Peyer's patch (tissue), 4 donors: ENCODE results near the gene PYROXD2. TPM values are rescaled to one million over a fixed set of nuclear protein-coding genes. Genes with fewer than 3 reads are reported as not detected.
"Not testable (repeated sequence)": the region's sequence is repeated elsewhere in the genome, so short reads cannot be mapped to it uniquely, and the experiment has no call there.

Source experiments
- DNase-seq, 3 donors: peaks; one replicate each; pipeline ENCODE4 v3.0.0-alpha.2; 2017 to 2019
- H3K27ac ChIP-seq, 4 donors: fragments of 200-600 bp; sonication (generic); one replicate each; pipeline ENCODE4 v1.5.1; 2016 to 2019
- H3K27me3 ChIP-seq, 2 donors: fragments of 200-600 bp; sonication (generic); one replicate each; pipeline ENCODE4 v1.5.1; 2019
- H3K36me3 ChIP-seq, 3 donors: fragments of 200-600 bp; sonication (generic); one replicate each; pipeline ENCODE4 v1.5.1; 2016 to 2019
- H3K4me1 ChIP-seq, 4 donors: fragments of 200-600 bp; sonication (generic); one replicate each; pipeline ENCODE4 v1.5.1; 2016 to 2019
- H3K4me3 ChIP-seq, 4 donors: fragments of 200-600 bp; sonication (generic); 1 replicate in 3 of 4; 2 replicates in 1 of 4; pipeline ENCODE4 v1.5.1; 2016 to 2019; ENCODE audit warnings: mild to moderate bottlenecking in 1 of 4
- H3K9me3 ChIP-seq, 4 donors: fragments of 200-600 bp; sonication (generic); one replicate each; pipeline ENCODE4 v1.5.1; 2016 to 2019; ENCODE audit warnings: mild to moderate bottlenecking in 1 of 4
- POLR2A ChIP-seq, 2 donors: fragments of 450-650 bp; IDR thresholded peaks; one replicate each; pipeline ENCODE4 v1.5.1; 2017; ENCODE audit warnings: antibody characterized with exemption in 2 of 2, mild to moderate bottlenecking in 2 of 2, moderate library complexity in 2 of 2
- total RNA-seq, 4 donors: library from RNA; depleted of rRNA; stranded (reverse); fragments of >200 nt; gene quantifications; one replicate each; pipeline ENCODE4 v1.1.0, GENCODE V29; 2016
- TF ChIP-seq, protein P1 (sequence below), 6 experiments: fragments of 450-650 bp in 4 of 6; fragments of 200-600 bp in 2 of 6; sonication (generic) in 1 of 6; IDR thresholded peaks; one replicate each; pipeline ENCODE4 v1.5.1; 2017 to 2019; ENCODE audit warnings: antibody characterized with exemption in 6 of 6, mild to moderate bottlenecking in 3 of 6, moderate library complexity in 1 of 6

Gene PYROXD2
- total RNA-seq, 4 donors from 2014 or later = 7.0 to 23.1 (median 11.5) TPM

DNA sequence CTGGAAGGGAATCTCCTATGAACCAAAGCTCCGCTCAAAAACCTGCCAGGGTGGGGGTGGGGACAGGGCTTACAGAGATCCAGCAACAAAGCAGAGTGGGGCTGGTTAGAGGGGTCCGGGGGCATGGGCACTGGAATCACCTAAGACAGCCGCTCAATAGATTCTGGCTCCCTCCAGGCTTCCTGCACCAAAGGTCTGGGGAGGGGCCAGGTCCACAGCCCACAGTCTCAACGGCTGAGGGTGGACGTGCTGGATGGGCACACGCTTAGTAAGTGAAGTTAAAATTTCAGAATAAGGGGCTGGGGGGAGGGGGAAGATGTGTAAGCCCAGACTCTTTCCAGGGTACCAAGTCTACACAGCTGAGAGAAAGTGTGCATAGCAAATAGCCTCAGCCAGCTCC, 31.1 kb downstream of the PYROXD2 start:
- DNase-seq = no peak
- TF ChIP-seq POLR2A (IDR thresholded peaks at IDR 0.05) = no peak
- TF ChIP-seq, protein P1, sequence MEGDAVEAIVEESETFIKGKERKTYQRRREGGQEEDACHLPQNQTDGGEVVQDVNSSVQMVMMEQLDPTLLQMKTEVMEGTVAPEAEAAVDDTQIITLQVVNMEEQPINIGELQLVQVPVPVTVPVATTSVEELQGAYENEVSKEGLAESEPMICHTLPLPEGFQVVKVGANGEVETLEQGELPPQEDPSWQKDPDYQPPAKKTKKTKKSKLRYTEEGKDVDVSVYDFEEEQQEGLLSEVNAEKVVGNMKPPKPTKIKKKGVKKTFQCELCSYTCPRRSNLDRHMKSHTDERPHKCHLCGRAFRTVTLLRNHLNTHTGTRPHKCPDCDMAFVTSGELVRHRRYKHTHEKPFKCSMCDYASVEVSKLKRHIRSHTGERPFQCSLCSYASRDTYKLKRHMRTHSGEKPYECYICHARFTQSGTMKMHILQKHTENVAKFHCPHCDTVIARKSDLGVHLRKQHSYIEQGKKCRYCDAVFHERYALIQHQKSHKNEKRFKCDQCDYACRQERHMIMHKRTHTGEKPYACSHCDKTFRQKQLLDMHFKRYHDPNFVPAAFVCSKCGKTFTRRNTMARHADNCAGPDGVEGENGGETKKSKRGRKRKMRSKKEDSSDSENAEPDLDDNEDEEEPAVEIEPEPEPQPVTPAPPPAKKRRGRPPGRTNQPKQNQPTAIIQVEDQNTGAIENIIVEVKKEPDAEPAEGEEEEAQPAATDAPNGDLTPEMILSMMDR (IDR thresholded peaks at IDR 0.05) = no peak
- H3K4me3 ChIP-seq = no peak overlapping the region

DNA sequence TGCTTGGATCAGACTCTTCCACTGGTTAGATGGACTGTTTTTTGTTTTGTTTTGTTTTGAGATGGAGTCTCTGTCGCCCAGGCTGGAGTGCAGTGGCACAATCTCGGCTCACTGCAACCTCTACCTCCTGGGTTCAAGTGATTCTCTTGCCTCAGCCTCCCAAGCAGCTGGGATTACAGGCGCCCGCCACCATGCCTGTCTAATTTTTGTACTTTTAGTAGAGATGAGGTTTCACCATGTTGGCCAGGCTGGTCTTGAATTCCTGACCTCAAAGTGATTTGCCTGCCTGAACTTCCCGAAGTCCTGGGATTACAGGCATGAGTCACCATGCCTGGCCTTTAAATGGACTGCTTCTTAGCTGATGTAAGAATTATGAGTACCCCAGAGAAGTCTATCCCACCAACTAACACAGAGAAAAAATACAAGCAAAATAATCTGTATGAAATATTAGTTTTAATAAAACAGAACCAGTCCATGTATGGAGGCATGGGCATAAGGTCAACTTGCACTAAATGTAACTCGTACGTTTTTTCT, 31.8 kb downstream of the PYROXD2 start:
- H3K27ac ChIP-seq, H3K9me3 ChIP-seq, DNase-seq, H3K36me3 ChIP-seq, H3K27me3 ChIP-seq, H3K4me1 ChIP-seq, H3K4me3 ChIP-seq: not testable (repeated sequence)

More for the DNA sequence above, 31.1 kb downstream of the PYROXD2 start:
- no peaks in the 10 kb centered on the region for H3K4me1 ChIP-seq
- peaks cover 0 to 9% (median 0%) of the 10 kb centered on the region in 3 donors for H3K36me3 ChIP-seq
- no peaks in the 10 kb centered on the region for H3K9me3 ChIP-seq
- no peaks in the 10 kb centered on the region for H3K27me3 ChIP-seq
- no peak overlapping the region for H3K27ac ChIP-seq

DNA sequence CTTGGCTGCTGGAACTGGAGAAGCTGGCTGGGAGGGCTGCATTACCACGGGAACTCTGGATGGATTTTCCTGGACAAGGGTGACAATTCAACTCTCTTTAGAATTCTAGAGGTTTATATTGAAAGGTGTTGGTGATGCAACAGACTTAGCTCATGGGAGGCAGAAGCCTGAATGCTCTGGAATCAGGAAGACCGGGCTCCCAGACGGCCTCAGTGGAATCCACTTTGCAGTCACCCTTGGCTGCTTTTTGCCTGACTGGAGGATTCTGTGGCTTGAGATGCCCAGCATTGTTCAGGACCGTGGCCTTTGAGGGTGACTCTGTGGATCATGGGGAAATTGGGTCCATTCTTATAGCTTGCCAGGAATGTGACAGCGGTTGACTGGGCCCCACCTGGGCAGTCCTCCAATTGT, 32.3 kb downstream of the PYROXD2 start:
- H3K27me3 ChIP-seq = no peaks in the 10 kb centered on the region
- H3K36me3 ChIP-seq = peaks cover 0 to 9% (median 0%) of the 10 kb centered on the region in 3 donors
- DNase-seq = no peak
- no peak overlapping the region for H3K27ac ChIP-seq
- H3K4me3 ChIP-seq = no peak overlapping the region
- H3K9me3 ChIP-seq = peaks cover 0 to under 1% (median 0%) of the 10 kb centered on the region in 4 donors
- TF ChIP-seq POLR2A (IDR thresholded peaks at IDR 0.05) = no peak
- no peaks in the 10 kb centered on the region for H3K4me1 ChIP-seq

DNA sequence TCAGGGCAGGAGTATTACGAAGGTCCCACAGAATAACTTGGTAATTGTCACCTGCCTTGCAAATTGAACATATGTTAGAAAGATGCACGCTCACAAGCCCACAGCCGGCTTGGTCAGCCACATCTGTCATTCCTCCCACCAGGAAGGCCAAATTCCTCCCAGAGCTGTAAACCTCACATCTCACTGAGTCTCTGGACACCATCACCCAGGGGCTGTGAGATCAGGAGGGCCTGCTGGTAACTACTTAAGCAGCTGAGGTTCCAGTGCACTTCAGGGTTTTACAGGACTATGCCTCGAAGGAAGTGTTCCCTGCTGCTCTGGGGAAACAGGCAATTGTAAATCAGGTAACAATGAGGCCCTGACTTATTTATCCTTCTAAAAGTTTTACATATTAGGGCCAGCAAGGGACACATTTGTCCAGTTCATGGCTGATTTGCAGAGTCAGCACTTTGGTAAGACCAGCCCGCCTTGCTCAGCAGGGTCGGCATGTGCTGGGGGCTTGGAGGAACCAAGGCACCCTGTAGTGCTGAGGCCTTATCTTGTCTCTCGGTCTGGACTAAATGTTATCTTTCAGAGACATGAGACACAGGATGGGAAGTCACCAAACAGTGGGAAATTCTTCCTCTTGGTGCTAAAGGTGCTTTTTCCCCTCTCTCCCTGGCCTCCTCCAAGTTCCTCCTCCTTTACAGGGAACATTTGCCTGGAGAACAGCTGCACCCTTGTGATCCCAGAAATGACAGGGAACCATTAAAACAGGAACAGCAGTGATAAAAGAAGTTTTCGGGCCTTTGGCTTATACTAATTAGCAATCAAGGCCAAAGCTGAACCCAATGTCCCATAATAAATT, 34.3 kb downstream of the PYROXD2 start:
- H3K4me3 ChIP-seq = no peak overlapping the region
- no peak overlapping the region for H3K27ac ChIP-seq
- H3K27me3 ChIP-seq = no peaks in the 10 kb centered on the region

DNA sequence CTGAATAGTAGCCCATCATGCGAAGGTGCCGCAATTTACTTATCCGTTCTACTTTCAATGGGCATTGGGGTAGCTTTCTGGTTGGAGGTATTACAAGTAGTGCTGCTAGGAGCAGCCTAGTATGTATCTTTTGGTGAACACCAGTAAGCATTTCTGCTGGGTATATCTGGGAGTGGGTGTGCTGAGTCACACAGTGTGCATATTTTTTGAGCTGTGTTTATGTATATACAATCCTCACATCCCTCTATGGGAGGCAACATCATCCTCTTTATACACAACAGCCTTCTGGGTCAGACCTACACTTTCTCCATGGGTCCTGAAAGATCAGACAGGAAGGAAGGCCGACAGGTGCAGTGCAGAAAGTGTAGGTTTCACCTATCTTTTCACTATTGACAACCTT, 36.3 kb downstream of the PYROXD2 start:
- Histone ChIP-seq H3K9me3 (peaks cover 0 to 4% (median 0%) of the 10 kb centered on the region in 4 donors), H3K4me1 (peaks cover 0 to 9% (median 0%) of the 10 kb centered on the region in 4 donors), H3K36me3 (no peaks in the 10 kb centered on the region), H3K27me3 (no peaks in the 10 kb centered on the region), H3K27ac (no peak overlapping the region), H3K4me3 (no peak overlapping the region)
- TF ChIP-seq, protein P1 (IDR thresholded peaks at IDR 0.05) = no peak
- no peak for TF ChIP-seq POLR2A (IDR thresholded peaks at IDR 0.05)
- no peak for DNase-seq

More for the DNA sequence above, 34.3 kb downstream of the PYROXD2 start:
- no peak for DNase-seq
- no peaks in the 10 kb centered on the region for H3K4me1 ChIP-seq
- peaks cover 0 to 9% (median 0%) of the 10 kb centered on the region in 3 donors for H3K36me3 ChIP-seq
- TF ChIP-seq, protein P1 (IDR thresholded peaks at IDR 0.05) = no peak
- no peak for TF ChIP-seq POLR2A (IDR thresholded peaks at IDR 0.05)
- peaks cover 0 to 4% (median 0%) of the 10 kb centered on the region in 4 donors for H3K9me3 ChIP-seq

DNA sequence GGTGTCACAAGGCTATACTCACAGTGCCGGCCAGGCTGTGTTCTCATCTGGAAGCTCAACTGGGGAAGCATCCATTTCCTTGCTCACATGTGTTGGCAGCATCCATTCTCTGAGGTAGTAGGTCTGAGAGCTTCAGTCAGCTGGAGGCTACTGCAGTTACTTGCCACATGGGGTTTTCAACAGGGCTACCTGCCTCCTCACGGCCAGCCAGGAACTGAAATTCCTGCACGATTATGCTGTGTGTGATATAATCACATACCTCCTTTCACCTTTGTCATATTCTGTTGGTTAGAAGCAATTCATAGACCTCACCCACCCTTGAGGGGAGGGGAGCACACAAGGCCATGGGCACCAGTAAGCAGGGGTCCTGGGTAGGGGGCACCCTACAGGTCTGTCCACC, 37.4 kb downstream of the PYROXD2 start:
- Histone ChIP-seq H3K4me1 (peaks cover 0 to 11% (median 0%) of the 10 kb centered on the region in 4 donors), H3K9me3 (peaks cover 0 to 4% (median 0%) of the 10 kb centered on the region in 4 donors), H3K27ac (no peak overlapping the region), H3K36me3 (no peaks in the 10 kb centered on the region), H3K4me3 (no peak overlapping the region), H3K27me3 (no peaks in the 10 kb centered on the region)
- TF ChIP-seq POLR2A (IDR thresholded peaks at IDR 0.05) = no peak
- TF ChIP-seq, protein P1 (IDR thresholded peaks at IDR 0.05) = no peak
- no peak for DNase-seq
